Memory B cell (primary cell): Measurements from ENCODE around the gene TBX15.
A peak's percentile ranks its signal among the peaks of the same experiment; 100 is the strongest.

Source experiments
- ATAC-seq: fragments of 150-1000 bp; cut with Tn5 transposase; 2 replicates; pipeline ENCODE4 v1.10.0; 2021; ENCODE audit warnings: low read depth, mild to moderate bottlenecking, moderate library complexity
- DNase-seq, 2 donors: peaks; one replicate each; pipeline ENCODE4 v3.0.0; 2022; ENCODE audit warnings: low spot score in 2 of 2
- H3K27ac Mint-ChIP-seq: one replicate; pipeline ENCODE4 v1.8.0; 2022; ENCODE audit warnings: mild to moderate bottlenecking, moderate library complexity, mixed read lengths
- H3K27me3 Mint-ChIP-seq: one replicate; pipeline ENCODE4 v1.8.0; 2022; ENCODE audit warnings: mixed read lengths
- H3K36me3 Mint-ChIP-seq: one replicate; pipeline ENCODE4 v1.8.0; 2022; ENCODE audit warnings: mild to moderate bottlenecking, mixed read lengths
- H3K4me1 Mint-ChIP-seq: one replicate; pipeline ENCODE4 v1.8.0; 2022; ENCODE audit warnings: mixed read lengths
- H3K4me3 Mint-ChIP-seq: one replicate; pipeline ENCODE4 v1.8.0; 2022; ENCODE audit warnings: mild to moderate bottlenecking, moderate library complexity, mixed read lengths
- H3K9me3 Mint-ChIP-seq: one replicate; pipeline ENCODE4 v1.8.0; 2022; ENCODE audit warnings: mixed read lengths

The TBX15 gene

DNA sequence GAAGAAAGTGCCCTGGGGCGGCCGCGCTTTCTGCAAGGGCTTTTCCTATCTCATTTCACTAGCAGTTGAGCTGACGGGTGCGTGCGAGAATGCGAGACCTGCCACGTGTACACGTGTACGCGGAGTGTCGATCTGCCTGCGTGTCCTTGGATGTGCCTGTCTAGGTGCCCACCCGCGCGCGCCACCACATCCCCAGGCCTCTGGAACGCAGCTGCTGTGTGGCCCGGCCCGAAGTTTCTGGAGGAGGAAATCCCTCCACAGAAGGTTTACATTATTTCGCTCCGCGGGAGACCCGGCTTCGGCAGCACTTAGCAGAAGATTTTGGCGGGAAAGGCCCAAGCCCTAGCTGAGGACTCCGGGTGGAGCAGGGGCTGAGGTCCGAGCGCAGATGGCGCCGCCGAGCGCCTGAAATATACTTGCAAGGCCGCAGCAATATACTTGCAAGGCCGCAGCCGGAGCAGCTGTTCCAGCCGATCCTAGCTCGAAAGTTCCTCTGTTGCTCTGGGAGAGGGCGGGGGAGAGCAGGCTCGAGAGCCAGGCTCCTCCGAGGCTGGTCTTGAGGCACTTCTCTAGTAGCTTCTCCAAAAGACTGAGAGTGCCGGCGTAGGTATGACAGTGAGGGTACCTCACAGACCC lies 3.9 kb downstream of the TBX15 start:
- H3K4me3 Mint-ChIP-seq, result no peak overlapping the region

DNA sequence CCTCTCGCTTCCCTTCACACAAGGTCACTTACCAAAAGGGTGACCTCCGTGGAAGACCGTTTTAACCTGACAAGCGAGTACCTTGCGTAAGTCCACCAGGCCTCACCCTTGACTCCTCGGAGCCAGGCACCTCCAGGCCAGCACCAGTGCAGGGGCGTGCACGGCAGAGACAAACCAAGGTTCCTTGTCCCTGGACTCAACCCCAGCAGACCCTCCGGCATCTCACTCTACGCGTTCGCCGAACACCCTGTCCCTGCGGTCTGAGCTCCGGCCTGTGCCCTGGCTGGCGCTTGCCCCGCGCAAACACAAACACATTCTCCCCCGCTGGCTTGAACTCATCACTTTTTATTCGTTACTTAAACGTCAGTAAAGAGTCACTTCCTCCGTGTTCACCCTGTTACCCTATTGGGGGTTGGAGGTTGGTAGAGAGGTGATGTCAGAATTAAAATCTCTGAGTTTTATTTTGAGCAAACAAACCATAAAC lies 4.5 kb downstream of the TBX15 start:
- Mint-ChIP-seq H3K9me3 (no peaks in the 10 kb centered on the region), H3K27me3 (peaks cover 42% of the 10 kb centered on the region), H3K36me3 (peaks cover 6% of the 10 kb centered on the region), H3K27ac (no peak overlapping the region), H3K4me1 (peaks cover 10% of the 10 kb centered on the region), H3K4me3 (no peak overlapping the region)
- no peak for ATAC-seq
- no peak for DNase-seq

More for the DNA sequence above, 3.9 kb downstream of the TBX15 start:
- no peak for DNase-seq
- peaks cover 6% of the 10 kb centered on the region for H3K36me3 Mint-ChIP-seq
- peak overlapping the region; percentile 21 for H3K27ac Mint-ChIP-seq
- H3K27me3 Mint-ChIP-seq, result peaks cover 42% of the 10 kb centered on the region
- peaks cover 10% of the 10 kb centered on the region for H3K4me1 Mint-ChIP-seq
- H3K9me3 Mint-ChIP-seq, result no peaks in the 10 kb centered on the region
- ATAC-seq, result no peak

DNA sequence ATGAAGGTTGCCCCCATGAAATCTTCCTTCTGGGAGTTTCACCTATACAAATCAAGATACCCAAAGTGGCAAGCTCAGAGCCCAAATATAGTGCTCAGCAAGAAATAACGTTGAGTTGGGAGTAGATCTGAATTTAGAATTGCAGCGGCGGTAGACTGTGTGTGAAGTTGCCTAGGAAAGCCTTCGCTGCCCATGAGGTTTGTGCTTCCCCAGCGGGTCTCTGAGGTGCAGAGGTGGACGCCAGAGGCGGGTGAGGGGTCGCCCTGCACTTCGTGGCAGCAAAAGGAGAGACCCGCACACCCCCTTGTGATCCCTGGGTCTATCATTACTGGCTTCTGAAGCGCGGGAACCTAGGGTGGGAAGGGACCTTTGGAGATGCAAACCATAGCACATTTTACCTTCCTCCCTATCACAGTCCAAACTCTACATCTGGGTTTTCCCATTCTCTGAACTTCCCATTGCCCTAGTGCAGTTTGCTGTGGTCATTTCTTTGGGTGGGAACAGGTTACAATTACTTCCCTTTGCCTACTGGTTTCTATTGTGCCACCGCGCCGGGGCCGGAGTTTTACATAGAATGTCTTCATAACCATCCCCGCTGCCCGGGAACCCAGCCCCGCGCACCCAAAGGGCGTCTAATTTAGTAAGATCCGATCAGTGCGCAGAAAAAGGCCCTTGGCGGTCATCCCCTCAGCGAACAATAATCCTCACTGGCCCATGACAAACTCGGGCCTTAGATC lies 5.2 kb downstream of the TBX15 start:
- H3K27me3 Mint-ChIP-seq, result peaks cover 40% of the 10 kb centered on the region
- no peak for DNase-seq
- no peak overlapping the region for H3K4me3 Mint-ChIP-seq
- H3K4me1 Mint-ChIP-seq, result peaks cover 8% of the 10 kb centered on the region
- H3K27ac Mint-ChIP-seq, result no peak overlapping the region
- no peak for ATAC-seq
- H3K36me3 Mint-ChIP-seq, result peaks cover 6% of the 10 kb centered on the region
- no peaks in the 10 kb centered on the region for H3K9me3 Mint-ChIP-seq

DNA sequence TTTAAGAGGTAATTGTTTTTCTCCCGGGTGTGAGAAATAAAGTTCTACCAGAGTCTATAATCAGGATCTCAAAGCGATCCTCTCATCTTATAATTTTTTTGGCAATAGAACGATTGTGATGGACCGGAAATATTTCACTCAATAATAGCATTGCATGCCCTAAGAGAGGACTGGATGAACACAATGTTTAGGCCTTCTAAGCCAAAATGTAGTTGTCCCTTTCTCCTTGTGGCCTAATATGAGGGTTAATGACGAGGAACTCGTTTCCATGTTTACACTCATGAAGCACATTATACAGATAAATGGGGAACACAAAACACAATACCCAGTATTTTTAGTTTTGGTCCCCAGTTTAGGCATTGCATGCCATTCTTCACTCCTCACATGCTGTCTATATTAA lies 5.9 kb downstream of the TBX15 start:
- H3K4me3 Mint-ChIP-seq, result no peak overlapping the region
- H3K9me3 Mint-ChIP-seq, result no peaks in the 10 kb centered on the region
- H3K27me3 Mint-ChIP-seq, result peaks cover 41% of the 10 kb centered on the region
- DNase-seq, result no peak
- peaks cover 7% of the 10 kb centered on the region for H3K4me1 Mint-ChIP-seq
- no peak for ATAC-seq
- no peak overlapping the region for H3K27ac Mint-ChIP-seq
- peaks cover 6% of the 10 kb centered on the region for H3K36me3 Mint-ChIP-seq

DNA sequence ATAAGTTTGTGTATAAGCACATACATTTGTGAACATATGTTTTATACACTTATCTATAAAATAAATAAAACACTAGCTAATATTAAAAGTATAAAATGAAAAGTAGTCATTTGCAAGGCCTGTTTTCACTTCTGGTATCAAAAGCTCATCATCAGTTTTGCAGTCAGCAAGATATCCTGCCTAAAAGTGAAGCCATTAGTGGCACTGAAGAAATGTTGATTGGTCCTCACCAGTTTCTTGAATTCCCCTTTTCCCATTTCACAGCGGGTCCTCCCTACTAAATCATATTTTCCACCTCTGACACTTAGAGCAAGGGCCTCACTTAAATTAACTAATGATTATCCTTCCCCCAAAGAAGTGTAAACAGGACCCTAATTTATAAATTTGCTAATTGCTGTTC lies 6.7 kb downstream of the TBX15 start:
- Mint-ChIP-seq H3K4me1 (peaks cover 7% of the 10 kb centered on the region), H3K9me3 (no peaks in the 10 kb centered on the region), H3K27me3 (peaks cover 37% of the 10 kb centered on the region), H3K4me3 (no peak overlapping the region), H3K36me3 (peaks cover 5% of the 10 kb centered on the region), H3K27ac (no peak overlapping the region)
- DNase-seq (no peak), ATAC-seq (no peak)

DNA sequence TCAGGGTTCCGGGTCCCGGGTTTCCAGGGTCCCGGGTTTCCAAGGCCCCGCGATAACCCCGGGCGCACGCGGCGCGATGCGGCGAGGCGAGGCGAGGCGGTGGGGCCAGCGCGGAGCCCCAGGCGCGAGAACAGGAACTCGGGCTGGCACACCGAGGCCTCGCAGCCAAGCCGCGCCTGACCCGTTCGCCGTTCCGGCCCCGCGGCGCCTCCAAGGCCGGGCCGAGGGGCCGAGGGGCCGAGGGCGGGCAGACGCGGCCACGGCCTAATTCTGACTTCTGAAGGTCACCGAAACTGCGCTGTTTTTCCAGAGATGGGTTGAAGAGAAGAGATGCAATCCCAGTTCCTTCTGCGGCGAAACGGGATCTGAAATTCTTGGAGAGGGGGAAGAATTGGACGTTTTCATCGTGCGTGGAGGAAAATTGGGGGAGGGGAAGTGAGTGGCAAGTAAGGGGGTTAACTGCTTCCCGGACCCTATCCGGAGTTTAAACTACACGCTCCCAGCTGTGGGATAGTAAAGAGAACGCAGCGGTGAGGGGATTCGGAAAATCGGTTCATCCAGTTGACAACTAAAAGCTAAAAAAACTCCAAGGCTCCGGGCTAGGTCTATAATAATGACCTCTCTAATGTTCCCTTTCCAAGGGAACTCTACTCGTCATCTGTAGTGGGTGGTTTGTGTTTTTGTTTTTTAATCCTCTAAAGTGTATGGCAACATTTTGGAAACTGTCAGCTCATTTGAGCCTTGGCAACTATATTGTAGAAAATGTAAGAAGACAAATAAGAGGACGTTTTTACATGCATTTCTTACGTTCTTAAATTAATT lies 8.2 kb downstream of the TBX15 start:
- Mint-ChIP-seq H3K27me3 (peaks cover 31% of the 10 kb centered on the region), H3K9me3 (no peaks in the 10 kb centered on the region), H3K4me1 (peaks cover 4% of the 10 kb centered on the region), H3K27ac (no peak overlapping the region), H3K4me3 (no peak overlapping the region), H3K36me3 (peaks cover 5% of the 10 kb centered on the region)
- DNase-seq, result no peak
- ATAC-seq, result no peak

DNA sequence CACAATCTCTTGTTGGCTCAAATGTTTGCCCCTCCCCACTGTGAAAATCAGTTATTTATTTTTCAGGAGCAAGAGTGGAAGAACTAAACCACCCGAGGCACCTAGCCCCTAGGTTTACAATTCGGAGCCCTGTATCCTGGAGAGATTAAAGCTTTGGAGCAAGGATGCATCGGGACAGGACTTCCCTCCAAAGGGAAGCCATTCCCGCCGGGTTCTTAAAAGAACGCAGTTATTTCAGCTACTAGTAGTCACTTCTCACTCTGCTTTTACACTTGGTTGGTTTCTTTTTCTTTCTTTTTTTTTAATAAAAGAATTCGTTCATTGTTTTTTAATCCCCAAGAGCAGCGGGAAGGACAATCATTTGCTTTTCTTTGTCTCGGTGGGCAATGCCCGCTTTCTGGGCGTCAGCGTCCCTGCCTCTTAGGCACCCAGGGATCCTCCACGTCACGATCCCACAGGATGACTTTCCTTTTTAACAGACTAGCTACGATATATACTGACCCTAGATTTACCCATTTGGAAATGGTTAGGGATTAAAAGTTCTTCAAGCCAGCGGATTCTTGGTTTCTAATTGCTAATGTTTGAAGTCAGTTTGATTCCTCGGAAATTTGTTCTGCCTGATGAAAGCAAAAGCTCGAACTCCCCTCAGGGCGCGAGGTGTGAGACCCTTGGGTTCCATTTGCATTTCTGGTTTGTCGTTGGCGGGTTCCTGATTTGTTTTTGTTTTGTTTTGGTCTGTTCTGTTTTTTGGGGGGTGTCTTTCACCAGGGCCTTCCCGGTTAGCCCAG lies 9.0 kb downstream of the TBX15 start:
- ATAC-seq, result no peak

DNA sequence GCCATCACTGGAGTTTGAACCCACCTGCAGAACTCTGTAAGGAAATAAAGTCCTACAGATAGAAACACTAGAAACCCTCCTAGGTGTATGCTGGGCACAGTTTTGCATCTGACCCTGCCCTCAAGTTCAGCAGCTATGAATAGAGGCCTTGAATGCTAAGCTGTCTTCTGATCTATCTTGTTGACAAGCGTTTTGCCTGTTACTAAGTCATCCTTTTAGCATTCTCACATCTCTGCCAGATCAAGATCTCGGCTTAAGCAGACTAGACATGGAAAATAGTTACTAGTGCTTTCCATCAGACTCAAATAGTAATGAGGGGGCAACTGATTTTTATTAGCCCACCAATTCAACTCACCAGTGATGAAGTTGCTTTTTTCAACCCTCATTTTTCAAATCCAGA lies 10.5 kb downstream of the TBX15 start:
- Mint-ChIP-seq H3K27me3 (peaks cover 18% of the 10 kb centered on the region), H3K4me3 (no peak overlapping the region), H3K27ac (no peak overlapping the region), H3K36me3 (peaks cover 5% of the 10 kb centered on the region), H3K9me3 (no peaks in the 10 kb centered on the region), H3K4me1 (peaks cover 2% of the 10 kb centered on the region)
- ATAC-seq, result no peak
- DNase-seq, result no peak

More for the DNA sequence above, 9.0 kb downstream of the TBX15 start:
- peaks cover 4% of the 10 kb centered on the region for H3K4me1 Mint-ChIP-seq
- H3K4me3 Mint-ChIP-seq, result no peak overlapping the region
- H3K27ac Mint-ChIP-seq, result no peak overlapping the region
- no peak for DNase-seq
- peaks cover 5% of the 10 kb centered on the region for H3K36me3 Mint-ChIP-seq
- H3K27me3 Mint-ChIP-seq, result peaks cover 27% of the 10 kb centered on the region
- H3K9me3 Mint-ChIP-seq, result no peaks in the 10 kb centered on the region

DNA sequence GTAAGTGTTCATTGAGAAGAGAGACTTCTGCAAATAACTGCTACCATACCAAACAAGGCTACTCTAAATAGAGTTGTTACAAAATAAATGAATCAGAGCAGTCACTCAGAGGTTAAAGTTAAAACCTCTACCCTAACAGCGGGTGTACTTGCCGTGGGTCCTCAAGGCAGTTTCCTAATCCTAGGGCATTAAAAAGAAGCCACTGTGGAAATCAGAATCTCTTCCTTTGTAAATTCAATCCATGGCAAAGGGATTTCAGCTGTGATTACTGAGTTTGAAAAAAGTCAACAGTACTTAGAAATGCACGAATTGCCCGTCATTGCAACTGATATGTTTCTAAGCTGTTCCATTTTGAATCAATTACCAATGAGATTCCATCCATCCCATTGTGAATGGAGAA lies 13.5 kb downstream of the TBX15 start:
- H3K36me3 Mint-ChIP-seq, result peaks cover 1% of the 10 kb centered on the region
- H3K4me1 Mint-ChIP-seq, result no peaks in the 10 kb centered on the region
- no peak for ATAC-seq
- H3K27me3 Mint-ChIP-seq, result peaks cover 15% of the 10 kb centered on the region
- no peak for DNase-seq
- H3K9me3 Mint-ChIP-seq, result no peaks in the 10 kb centered on the region
- H3K27ac Mint-ChIP-seq, result no peak overlapping the region
- H3K4me3 Mint-ChIP-seq, result no peak overlapping the region

DNA sequence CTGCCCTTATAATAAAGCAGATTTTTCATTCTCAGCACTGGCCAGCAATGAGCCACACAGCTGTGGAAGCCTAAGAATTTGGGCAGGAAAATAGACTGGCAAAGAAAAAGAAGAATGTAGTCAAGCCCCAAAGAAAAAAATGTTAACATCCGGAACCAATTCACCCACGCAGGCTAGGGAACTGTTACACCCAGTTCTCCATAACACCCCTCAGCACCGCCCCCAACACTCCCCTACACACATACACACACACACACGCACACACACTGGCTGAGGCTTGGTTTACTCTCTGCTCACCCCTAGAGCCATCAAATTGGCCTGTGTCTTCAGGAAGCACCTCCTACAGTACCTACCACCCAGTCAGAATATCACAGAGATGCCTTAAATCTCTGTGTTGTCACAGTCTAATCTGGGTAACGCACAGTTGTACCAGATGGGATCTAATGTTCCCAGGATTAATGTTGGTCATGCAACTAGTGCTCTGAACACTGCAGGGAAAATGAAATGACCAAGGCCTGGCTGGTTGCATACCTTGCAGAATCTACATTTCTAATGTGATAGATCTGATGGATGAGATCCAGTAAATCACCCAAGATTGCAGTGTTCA lies 14.5 kb downstream of the TBX15 start:
- DNase-seq (no peak), ATAC-seq (no peak)
- H3K4me1 Mint-ChIP-seq, result no peaks in the 10 kb centered on the region
- H3K27ac Mint-ChIP-seq, result no peak overlapping the region
- peaks cover 1% of the 10 kb centered on the region for H3K36me3 Mint-ChIP-seq
- H3K4me3 Mint-ChIP-seq, result no peak overlapping the region
- H3K27me3 Mint-ChIP-seq, result peaks cover 16% of the 10 kb centered on the region
- H3K9me3 Mint-ChIP-seq, result no peaks in the 10 kb centered on the region

DNA sequence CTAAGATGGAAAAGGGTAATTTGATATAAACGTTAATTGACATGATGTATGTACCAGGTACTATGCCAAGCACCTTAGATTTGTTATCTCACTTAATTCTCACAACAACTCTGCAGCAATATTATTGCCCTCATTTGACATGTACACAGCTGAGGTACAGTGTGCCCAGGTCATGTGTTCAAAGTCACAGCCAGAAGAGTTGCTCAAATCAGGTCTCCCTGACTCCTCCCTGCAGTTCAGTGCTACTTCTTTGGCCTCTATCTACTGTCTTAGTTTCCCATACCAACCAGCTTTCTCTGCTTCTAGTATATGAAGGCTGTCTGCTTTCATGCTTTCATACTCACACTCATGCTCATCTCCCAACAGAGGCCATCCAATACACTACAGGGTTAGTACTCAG lies 15.1 kb downstream of the TBX15 start:
- ATAC-seq (no peak), DNase-seq (no peak)
- H3K9me3 Mint-ChIP-seq, result no peaks in the 10 kb centered on the region
- H3K4me1 Mint-ChIP-seq, result no peaks in the 10 kb centered on the region
- no peak overlapping the region for H3K4me3 Mint-ChIP-seq
- peaks cover 16% of the 10 kb centered on the region for H3K27me3 Mint-ChIP-seq
- H3K36me3 Mint-ChIP-seq, result peaks cover 1% of the 10 kb centered on the region
- H3K27ac Mint-ChIP-seq, result no peak overlapping the region

DNA sequence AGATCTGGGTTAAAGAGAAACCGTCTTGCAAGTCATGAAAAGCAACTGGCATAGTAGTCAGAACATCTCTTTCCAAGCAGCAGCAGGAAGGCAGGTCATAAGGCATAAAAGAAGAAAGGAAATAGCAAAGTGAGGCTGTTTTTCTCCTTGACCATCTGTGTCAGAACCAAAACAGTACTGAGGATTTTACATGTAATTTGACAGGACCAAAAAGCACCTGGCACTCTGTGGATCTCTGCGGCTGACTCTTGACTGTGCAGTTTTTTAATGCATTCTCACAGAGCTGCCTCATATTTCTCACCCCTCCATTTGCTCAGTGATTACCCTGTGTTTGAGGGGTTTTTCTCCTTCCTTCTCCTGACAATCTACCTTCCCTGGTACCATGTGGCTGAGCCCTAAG lies 17.7 kb downstream of the TBX15 start:
- H3K9me3 Mint-ChIP-seq, result no peaks in the 10 kb centered on the region
- ATAC-seq, result no peak
- DNase-seq, result no peak
- H3K36me3 Mint-ChIP-seq, result peaks cover 1% of the 10 kb centered on the region
- H3K27ac Mint-ChIP-seq, result no peak overlapping the region
- no peaks in the 10 kb centered on the region for H3K4me1 Mint-ChIP-seq
- H3K27me3 Mint-ChIP-seq, result peaks cover 10% of the 10 kb centered on the region
- no peak overlapping the region for H3K4me3 Mint-ChIP-seq
